H7 (cell line): ENCODE results near the gene CEACAM16. TPM values are rescaled to one million over a fixed set of nuclear protein-coding genes. Genes with fewer than 3 reads are reported as not detected.
A peak's percentile ranks its signal among the peaks of the same experiment; 100 is the strongest.
"Not testable (repeated sequence)": the region's sequence is repeated elsewhere in the genome, so short reads cannot be mapped to it uniquely, and the experiment has no call there.

Source experiments
- DNase-seq: peaks from one replicate; pipeline ENCODE4 v3.0.0; 2012
- H3K27me3 ChIP-seq: 2 replicates; pipeline ENCODE4 v1.6.0; 2011; ENCODE audit warnings: mild to moderate bottlenecking, low read length; ENCODE audit not compliant: control insufficient read depth, insufficient read depth
- H3K36me3 ChIP-seq: replicated peaks from 2 replicates; pipeline ENCODE4 v1.5.1; 2011; ENCODE audit warnings: low read length; ENCODE audit not compliant: control insufficient read depth, insufficient read depth
- H3K4me3 ChIP-seq: 2 replicates; pipeline ENCODE4 v1.5.1; 2011; ENCODE audit warnings: low read depth, mild to moderate bottlenecking, control low read depth, low read length, moderate library complexity; ENCODE audit not compliant: insufficient read depth
- total RNA-seq: library from RNA; depleted of rRNA; stranded (reverse); fragments of >200 nt; shearing (Covaris generic); gene quantifications from 2 replicates; pipeline ENCODE4 v1.2.3, GENCODE V29; 2014

CEACAM16 gene
- total RNA-seq, 1 experiment from 2014 or later: not detected

GRCh38 chr19:44668985-44669764 lies 29.8 kb upstream of the CEACAM16 start:
- Histone ChIP-seq H3K36me3 (no peaks in the 10 kb centered on the region), H3K4me3 (no peak overlapping the region), H3K27me3 (no peaks in the 10 kb centered on the region)
- no peak for DNase-seq

- DNase-seq, H3K4me3 ChIP-seq, H3K36me3 ChIP-seq, H3K27me3 ChIP-seq: not testable (repeated sequence)
These were observed 28.9 kb upstream of the CEACAM16 start for GRCh38 chr19:44670027-44670426.

- Histone ChIP-seq H3K4me3 (no peak within 1 kb of the TSS), H3K27me3 (no peaks in the 10 kb centered on the region), H3K36me3 (no peaks in the 10 kb centered on the region)
- no peak for DNase-seq
These were observed 27.6 kb upstream of the CEACAM16 start, which contains the start of gene CEACAM19 for GRCh38 chr19:44671400-44671799. Gene CEACAM19 (plus strand): TSS chr19:44671482. CDS start chr19:44671932, 450 bp downstream.

- H3K4me3 ChIP-seq: no peak overlapping the region
- H3K27me3 ChIP-seq: no peaks in the 10 kb centered on the region
- H3K36me3 ChIP-seq: no peaks in the 10 kb centered on the region
- no peak for DNase-seq
These were observed 26.7 kb upstream of the CEACAM16 start for GRCh38 chr19:44672226-44672625.

GRCh38 chr19:44673510-44673909 lies 25.4 kb upstream of the CEACAM16 start:
- DNase-seq: no peak
- Histone ChIP-seq H3K27me3 (no peaks in the 10 kb centered on the region), H3K36me3 (no peaks in the 10 kb centered on the region), H3K4me3 (no peak overlapping the region)

GRCh38 chr19:44675521-44675920 lies 23.4 kb upstream of the CEACAM16 start:
- no peak overlapping the region for H3K4me3 ChIP-seq
- no peaks in the 10 kb centered on the region for H3K27me3 ChIP-seq
- no peak for DNase-seq
- no peaks in the 10 kb centered on the region for H3K36me3 ChIP-seq

- no peak overlapping the region for H3K4me3 ChIP-seq
- DNase-seq: peak; percentile 67
- H3K36me3 ChIP-seq: no peaks in the 10 kb centered on the region
- H3K27me3 ChIP-seq: no peaks in the 10 kb centered on the region
These were observed 21.7 kb upstream of the CEACAM16 start for GRCh38 chr19:44677019-44677811.

- Histone ChIP-seq H3K36me3 (no peaks in the 10 kb centered on the region), H3K4me3 (no peak overlapping the region), H3K27me3 (no peaks in the 10 kb centered on the region)
- no peak for DNase-seq
These were observed 18.4 kb upstream of the CEACAM16 start for GRCh38 chr19:44680536-44680935.

- DNase-seq: peak; percentile 32
- Histone ChIP-seq H3K27me3 (no peaks in the 10 kb centered on the region), H3K4me3 (no peak overlapping the region), H3K36me3 (no peaks in the 10 kb centered on the region)
These were observed 16.8 kb upstream of the CEACAM16 start for GRCh38 chr19:44681992-44682790.

GRCh38 chr19:44682807-44683206 lies 16.1 kb upstream of the CEACAM16 start:
- no peaks in the 10 kb centered on the region for H3K36me3 ChIP-seq
- H3K27me3 ChIP-seq: no peaks in the 10 kb centered on the region
- DNase-seq: no peak
- H3K4me3 ChIP-seq: no peak overlapping the region

- peak; percentile 28 for DNase-seq
- no peaks in the 10 kb centered on the region for H3K27me3 ChIP-seq
- no peak overlapping the region for H3K4me3 ChIP-seq
These were observed 15.3 kb upstream of the CEACAM16 start for GRCh38 chr19:44683434-44684210.

GRCh38 chr19:44684396-44684795 lies 14.6 kb upstream of the CEACAM16 start:
- not testable (repeated sequence) for DNase-seq, H3K27me3 ChIP-seq, H3K4me3 ChIP-seq, H3K36me3 ChIP-seq

More at GRCh38 chr19:44683434-44684210, 15.3 kb upstream of the CEACAM16 start:
- H3K36me3 ChIP-seq: no peaks in the 10 kb centered on the region

GRCh38 chr19:44684892-44685863 lies 13.8 kb upstream of the CEACAM16 start:
- no peak overlapping the region for H3K4me3 ChIP-seq

More at GRCh38 chr19:44684892-44685863, 13.8 kb upstream of the CEACAM16 start:
- peak; percentile 27 for DNase-seq
- Histone ChIP-seq H3K27me3 (no peaks in the 10 kb centered on the region), H3K36me3 (no peaks in the 10 kb centered on the region)
